Measurements from ENCODE around the gene WDR44. TPM values are rescaled to one million over a fixed set of nuclear protein-coding genes. Genes with fewer than 3 reads are reported as not detected.

WDR44 gene
- total RNA-seq, 1 experiment from 2014 or later: 12.4 TPM

GRCh38 chrX:118498351-118498750 is 152.4 kb downstream of the WDR44 start:
- CTCF ChIA-PET: no interaction called here
- H3K27ac ChIP-seq (ENCODE audit: low read depth, low read length, poor library complexity, severe bottlenecking): no peak overlapping the region
- BruUV-seq (replicated peaks): no TSS peak
- no peaks in the 10 kb centered on the region for H3K9me3 ChIP-seq (ENCODE audit: low read depth, low read length, poor library complexity, severe bottlenecking)
- TF ChIP-seq EZH2 (IDR thresholded peaks at IDR 0.05; ENCODE audit: borderline replicate concordance, low read depth, low read length, poor library complexity, severe bottlenecking) (no peak), CTCF (conservative IDR thresholded peaks at IDR 0.05; ENCODE audit: low read depth, low read length) (no peak)
- H3K4me3 ChIP-seq (ENCODE audit: low read depth, low read length, poor library complexity, severe bottlenecking): no peak overlapping the region
- H3K36me3 ChIP-seq (ENCODE audit: insufficient read depth, low read length, poor library complexity, severe bottlenecking): no peaks in the 10 kb centered on the region
- intact Hi-C loops (cut with micrococcal nuclease; ENCODE audit: unreplicated experiment): no loop called here
- POLR2A ChIA-PET (ENCODE audit: low non-redundant PET): no interaction called here
- no peak for DNase-seq (ENCODE audit: low spot score)
- peaks cover 12% of the 10 kb centered on the region for H3K27me3 ChIP-seq (replicated peaks; ENCODE audit: insufficient read depth, low read depth, low read length, poor library complexity)
- no peaks in the 10 kb centered on the region for H3K4me1 ChIP-seq (ENCODE audit: insufficient read depth, low read length, poor library complexity, severe bottlenecking)

GRCh38 chrX:118498755-118499154 is 152.8 kb downstream of the WDR44 start:
- H3K4me1 ChIP-seq (ENCODE audit: insufficient read depth, low read length, poor library complexity, severe bottlenecking): no peaks in the 10 kb centered on the region
- ChIA-PET CTCF (no interaction called here), POLR2A (ENCODE audit: low non-redundant PET) (no interaction called here)
- H3K9me3 ChIP-seq (ENCODE audit: low read depth, low read length, poor library complexity, severe bottlenecking): no peaks in the 10 kb centered on the region
- intact Hi-C loops (cut with micrococcal nuclease; ENCODE audit: unreplicated experiment): no loop called here
- H3K27me3 ChIP-seq (replicated peaks; ENCODE audit: insufficient read depth, low read depth, low read length, poor library complexity): peaks cover 12% of the 10 kb centered on the region
- no peak overlapping the region for H3K4me3 ChIP-seq (ENCODE audit: low read depth, low read length, poor library complexity, severe bottlenecking)
- no peak overlapping the region for H3K27ac ChIP-seq (ENCODE audit: low read depth, low read length, poor library complexity, severe bottlenecking)
- no peak for DNase-seq (ENCODE audit: low spot score)
- TF ChIP-seq EZH2 (IDR thresholded peaks at IDR 0.05; ENCODE audit: borderline replicate concordance, low read depth, low read length, poor library complexity, severe bottlenecking): no peak
- TF ChIP-seq CTCF (conservative IDR thresholded peaks at IDR 0.05; ENCODE audit: low read depth, low read length): no peak
- no peaks in the 10 kb centered on the region for H3K36me3 ChIP-seq (ENCODE audit: insufficient read depth, low read length, poor library complexity, severe bottlenecking)
- BruUV-seq (replicated peaks): no TSS peak

- no peak overlapping the region for H3K4me3 ChIP-seq (ENCODE audit: low read depth, low read length, poor library complexity, severe bottlenecking)
Observed at GRCh38 chrX:118499295-118499694, 153.4 kb downstream of the WDR44 start.

More at GRCh38 chrX:118499295-118499694, 153.4 kb downstream of the WDR44 start:
- intact Hi-C loops (cut with micrococcal nuclease; ENCODE audit: unreplicated experiment): no loop called here
- H3K27ac ChIP-seq (ENCODE audit: low read depth, low read length, poor library complexity, severe bottlenecking): no peak overlapping the region
- POLR2A ChIA-PET (ENCODE audit: low non-redundant PET): no interaction called here
- no peak for DNase-seq (ENCODE audit: low spot score)
- H3K27me3 ChIP-seq (replicated peaks; ENCODE audit: insufficient read depth, low read depth, low read length, poor library complexity): peaks cover 12% of the 10 kb centered on the region
- H3K9me3 ChIP-seq (ENCODE audit: low read depth, low read length, poor library complexity, severe bottlenecking): no peaks in the 10 kb centered on the region
- CTCF ChIA-PET: no interaction called here
- no peaks in the 10 kb centered on the region for H3K36me3 ChIP-seq (ENCODE audit: insufficient read depth, low read length, poor library complexity, severe bottlenecking)
- TF ChIP-seq CTCF (conservative IDR thresholded peaks at IDR 0.05; ENCODE audit: low read depth, low read length) (no peak), EZH2 (IDR thresholded peaks at IDR 0.05; ENCODE audit: borderline replicate concordance, low read depth, low read length, poor library complexity, severe bottlenecking) (no peak)
- BruUV-seq (replicated peaks): no TSS peak
- no peaks in the 10 kb centered on the region for H3K4me1 ChIP-seq (ENCODE audit: insufficient read depth, low read length, poor library complexity, severe bottlenecking)

Small RNA genes lying within 50 kb of the gene (microRNA-seq; reads per million reads assigned to microRNA genes)
- 77.9 reads per million, percentile 61 among the genes with 10 or more reads in this experiment for gene MIR1277

Other genes starting within 250 kb of the WDR44 start
- gene KLHL13, start 229.3 kb upstream of the WDR44 start, total RNA-seq (2021): 44.7 and 46.3 TPM in 2 replicates
- gene DOCK11, start 149.7 kb downstream of the WDR44 start, total RNA-seq (2021): 2.1 and 2.2 TPM in 2 replicates